OCI-LY7 (cell line): ENCODE data around the gene SCN4B.

ENCODE experiments used
- EZH2phosphoT487 ChIP-seq: fragments of 200-600 bp; sonication (generic); IDR thresholded peaks from 2 replicates; pipeline ENCODE4 v1.6.1; 2018; ENCODE audit warnings: low read depth, borderline replicate concordance, mild to moderate bottlenecking, mixed run types, antibody characterized with exemption, low read length, moderate library complexity, mixed read lengths
- TF ChIP-seq, protein P1 (sequence below): fragments of 200-600 bp; sonication (generic); conservative IDR thresholded peaks from 2 replicates; pipeline ENCODE4 v1.5.1; 2014; ENCODE audit warnings: mild to moderate bottlenecking, antibody characterized with exemption, low read length, moderate library complexity, mixed read lengths

DNA sequence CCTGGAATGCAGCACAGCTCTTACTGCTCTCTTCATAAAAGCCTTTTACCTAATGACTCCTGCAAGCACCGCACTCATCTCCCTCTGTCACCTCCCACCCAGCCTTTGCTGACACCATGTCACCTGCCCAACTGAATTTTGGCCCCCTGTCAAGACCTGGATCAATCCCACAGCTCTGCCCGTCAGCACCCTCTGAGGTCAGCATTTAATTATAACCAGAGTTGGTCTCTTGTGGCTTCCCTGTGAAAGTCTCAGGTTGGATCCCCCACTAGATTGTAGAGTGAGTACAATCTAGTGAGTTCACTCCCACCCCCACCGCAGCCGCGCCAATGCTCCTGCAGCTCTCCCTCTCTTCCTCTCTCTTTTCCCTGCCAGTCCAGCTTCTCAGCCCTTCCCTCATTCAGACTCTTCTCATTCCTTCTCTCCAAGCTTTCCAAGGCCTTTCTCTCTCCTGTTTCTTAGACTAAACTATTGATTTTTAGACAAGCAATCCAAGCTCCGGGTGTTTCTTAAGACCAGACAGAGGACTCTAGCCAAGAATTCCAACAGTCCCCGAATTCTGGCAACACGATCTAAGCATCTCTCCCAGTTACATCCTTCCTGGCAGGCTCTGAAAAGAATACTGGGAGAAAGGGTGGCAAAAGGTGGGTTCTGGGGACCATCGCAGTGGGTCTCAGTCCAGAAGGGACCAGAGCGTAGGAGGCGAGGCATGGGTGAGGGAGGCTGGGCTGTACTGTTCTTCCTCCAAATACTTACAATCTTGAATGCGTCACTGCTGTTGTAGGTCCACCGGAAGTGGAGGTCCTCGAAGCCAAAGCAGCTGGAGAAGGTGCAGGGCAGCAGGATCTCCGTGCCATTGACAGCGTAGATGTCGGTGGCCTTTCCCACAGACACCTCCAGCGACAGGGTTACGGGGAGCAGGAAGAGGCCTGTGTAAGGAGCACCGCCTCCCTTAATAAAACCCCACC is 8.0 kb downstream of the SCN4B start:
- TF ChIP-seq, protein P1, sequence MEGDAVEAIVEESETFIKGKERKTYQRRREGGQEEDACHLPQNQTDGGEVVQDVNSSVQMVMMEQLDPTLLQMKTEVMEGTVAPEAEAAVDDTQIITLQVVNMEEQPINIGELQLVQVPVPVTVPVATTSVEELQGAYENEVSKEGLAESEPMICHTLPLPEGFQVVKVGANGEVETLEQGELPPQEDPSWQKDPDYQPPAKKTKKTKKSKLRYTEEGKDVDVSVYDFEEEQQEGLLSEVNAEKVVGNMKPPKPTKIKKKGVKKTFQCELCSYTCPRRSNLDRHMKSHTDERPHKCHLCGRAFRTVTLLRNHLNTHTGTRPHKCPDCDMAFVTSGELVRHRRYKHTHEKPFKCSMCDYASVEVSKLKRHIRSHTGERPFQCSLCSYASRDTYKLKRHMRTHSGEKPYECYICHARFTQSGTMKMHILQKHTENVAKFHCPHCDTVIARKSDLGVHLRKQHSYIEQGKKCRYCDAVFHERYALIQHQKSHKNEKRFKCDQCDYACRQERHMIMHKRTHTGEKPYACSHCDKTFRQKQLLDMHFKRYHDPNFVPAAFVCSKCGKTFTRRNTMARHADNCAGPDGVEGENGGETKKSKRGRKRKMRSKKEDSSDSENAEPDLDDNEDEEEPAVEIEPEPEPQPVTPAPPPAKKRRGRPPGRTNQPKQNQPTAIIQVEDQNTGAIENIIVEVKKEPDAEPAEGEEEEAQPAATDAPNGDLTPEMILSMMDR = no peak
- no peak for TF ChIP-seq EZH2phosphoT487
